Lower leg skin (tissue), 3 donors: ENCODE measurements around the gene SMCO2.

Experiments
- CTCF ChIP-seq, 3 donors: fragments of 450-650 bp; IDR thresholded peaks; one replicate each; pipeline ENCODE4 v1.5.1; 2016; ENCODE audit warnings: antibody characterized with exemption in 3 of 3, mild to moderate bottlenecking in 3 of 3, moderate library complexity in 2 of 3
- POLR2A ChIP-seq, 2 donors: fragments of 450-650 bp; IDR thresholded peaks; one replicate each; pipeline ENCODE4 v1.6.1; 2016 to 2017; ENCODE audit warnings: antibody characterized with exemption in 2 of 2, mild to moderate bottlenecking in 1 of 2, moderate library complexity in 1 of 2

GRCh38 chr12:27456618-27457017 lies 10.1 kb downstream of the SMCO2 start:
- TF ChIP-seq CTCF (IDR thresholded peaks at IDR 0.05) (no peak), POLR2A (IDR thresholded peaks at IDR 0.05) (no peak)
